Heart left ventricle (tissue), 16 donors: ENCODE results near the gene COL1A2. TPM values are rescaled to one million over a fixed set of nuclear protein-coding genes. Genes with fewer than 3 reads are reported as not detected.

Experiments
- ATAC-seq, 4 donors: fragments of 200-7000 bp; cut with Tn5 transposase; one replicate each; pipeline ENCODE4 v1.9.1; 2020 to 2022; ENCODE audit warnings: moderate library complexity in 4 of 4, mild to moderate bottlenecking in 3 of 4, moderate number of reproducible peaks in 1 of 4
- DNase-seq, 5 donors: peaks; one replicate each; pipeline ENCODE4 v3.0.0-alpha.2; 2020
- H3K27ac ChIP-seq, 12 donors: fragments of 200-600 bp; sonication (generic) in 4 of 12; one replicate each; pipeline versions ENCODE4 v1.5.0 to v1.8.0; 2016 to 2022; ENCODE audit warnings: mild to moderate bottlenecking in 2 of 12
- H3K27me3 ChIP-seq, 9 donors: fragments of 200-600 bp; sonication (generic) in 2 of 9; one replicate each; pipeline versions ENCODE4 v1.5.1 to v1.8.0; 2016 to 2022; ENCODE audit warnings: mild to moderate bottlenecking in 3 of 9
- H3K36me3 ChIP-seq, 9 donors: fragments of 200-600 bp; sonication (generic) in 2 of 9; one replicate each; pipeline versions ENCODE4 v1.5.0 to v1.8.0; 2018 to 2022; ENCODE audit warnings: mild to moderate bottlenecking in 2 of 9
- H3K4me1 ChIP-seq, 12 donors: fragments of 200-600 bp; sonication (generic) in 4 of 12; one replicate each; pipeline versions ENCODE4 v1.5.0 to v1.8.0; 2016 to 2022; ENCODE audit warnings: mild to moderate bottlenecking in 3 of 12
- H3K4me3 ChIP-seq, 12 donors: fragments of 200-600 bp; sonication (generic) in 4 of 12; one replicate each; pipeline versions ENCODE4 v1.5.0 to v1.8.0; 2017 to 2022; ENCODE audit warnings: mild to moderate bottlenecking in 9 of 12, moderate library complexity in 4 of 12
- H3K9me3 ChIP-seq, 12 donors: fragments of 200-600 bp; sonication (generic) in 4 of 12; one replicate each; pipeline versions ENCODE4 v1.5.0 to v1.8.0; 2016 to 2022; ENCODE audit warnings: mild to moderate bottlenecking in 1 of 12
- POLR2A ChIP-seq, 2 donors: fragments of 450-650 bp; IDR thresholded peaks; one replicate each; pipeline ENCODE4 v1.6.1; 2017; ENCODE audit warnings: antibody characterized with exemption in 2 of 2, mild to moderate bottlenecking in 2 of 2, moderate library complexity in 2 of 2
- WGBS, 4 donors: extraction: QIAGEN DNeasy Blood & Tissue Kit in 2 of 4; methylation state at CpG; one replicate each; pipeline versions ENCODE4 v1.1.5 to v1.1.7; 2013 to 2018; 5-methylcytosine and 5-hydroxymethylcytosine counted together
- intact Hi-C, 10 donors: fragments of 100-400 bp; cut with DNase I; formaldehyde crosslinking; loops; one replicate each; pipeline versions ENCODE4 v1.11.1 to v1.14.2; 2022
- polyA plus RNA-seq, 2 donors: library from polyadenylated mRNA; stranded (reverse); fragments of 200-250 nt; gene quantifications; one replicate each; pipeline ENCODE4 v1.2.3, GENCODE V29; 2013
- total RNA-seq, 9 donors: library from RNA; depleted of rRNA in 2 of 9; stranded (reverse); fragments of >200 nt in 2 of 9; fragmentation: NEBNext Ultra II Directional in 3 of 9; extraction: Animal tissue kit (Norgen Biotek cat#: 25700) in 3 of 9; gene quantifications; one replicate each; pipeline versions ENCODE4 v1.1.0 to v1.2.4, GENCODE V29; 2016 to 2023
- TF ChIP-seq, protein P1 (sequence below), 12 donors: fragments of 200-600 bp; sonication (generic) in 4 of 12; IDR thresholded peaks; one replicate each; pipeline versions ENCODE4 v1.5.0 to v1.8.0; 2018 to 2022; ENCODE audit warnings: antibody characterized with exemption in 12 of 12, mild to moderate bottlenecking in 5 of 12
- donor health status: ischemic (EF 13 %, LVEDD 7.1; RV severe dilation, severe dysfunction).
- donor health status: healthy with polysubstance abuse.
- donor health status: DM: no; HTN: yes; CAD: no.
- donor health status: DM: no; HTN: no; CAD: no.
- donor health status: ischemic (EF 25% LVEDD 6.9; RV normal size, moderate dysfunction).
- donor health status: ischemic (EF 25% LVEDD 5.7; RV mildly dilated, moderate dysfunction).
- donor health status: healthy.
- donor health status: DM: yes; HTN: yes; CAD: no.
- donor health status: ischemic (EF 35%, LVEDD 5.7; RV mildly dilated, moderate dysfunction).
- donor health status: nonischemic (EF 11% LVEDD 7.7; RV severe dilation, severe dysfunction).
- donor health status: DM: yes; HTN: yes; CAD: no.
- donor health status: PGD.
- donor health status: ischemic (EF 29% LVEDD 5.4; RV normal size, mild dysfunction).
- donor health status: nonischemic (EF 23%, LVEDD 6.1; RV moderate dilation, normal function).

COL1A2 gene
- total and polyA plus RNA-seq, 11 donors, result 33.1 to 615 (median 104) TPM

DNA sequence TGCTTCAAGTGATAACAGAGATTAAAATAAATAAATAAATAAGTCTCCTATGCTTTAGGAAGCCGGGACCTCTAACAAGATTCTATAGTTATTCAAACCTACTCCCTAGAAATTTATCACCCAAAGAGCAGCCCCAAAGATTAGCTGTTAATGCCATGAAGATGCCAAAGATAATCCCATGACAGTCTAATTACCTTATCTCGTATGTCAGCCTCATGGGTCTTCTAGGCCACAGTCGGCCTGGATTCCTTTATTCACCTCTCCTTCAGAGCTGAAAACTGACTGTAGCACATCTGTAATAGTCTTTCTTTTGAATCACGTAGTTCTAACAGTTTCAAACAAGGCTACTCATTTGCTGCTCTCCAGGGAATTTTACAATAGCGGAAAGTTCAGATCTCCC lies 24.2 kb downstream of the COL1A2 start:
- ATAC-seq, result no peak
- Histone ChIP-seq H3K9me3 (no peaks in the 10 kb centered on the region), H3K36me3 (peaks cover 0 to 100% (median 55%) of the 10 kb centered on the region in 9 donors), H3K27me3 (no peaks in the 10 kb centered on the region), H3K4me1 (no peaks in the 10 kb centered on the region), H3K27ac (peak overlapping the region in 1 of 12 donors; percentile 40), H3K4me3 (no peak overlapping the region)
- intact Hi-C loops, result no loop called here
- 49 to 73% (median 68%) methylated on average over 5 of the region's 5 CpGs for WGBS, 4 donors
- no peak for DNase-seq
- TF ChIP-seq, protein P1, sequence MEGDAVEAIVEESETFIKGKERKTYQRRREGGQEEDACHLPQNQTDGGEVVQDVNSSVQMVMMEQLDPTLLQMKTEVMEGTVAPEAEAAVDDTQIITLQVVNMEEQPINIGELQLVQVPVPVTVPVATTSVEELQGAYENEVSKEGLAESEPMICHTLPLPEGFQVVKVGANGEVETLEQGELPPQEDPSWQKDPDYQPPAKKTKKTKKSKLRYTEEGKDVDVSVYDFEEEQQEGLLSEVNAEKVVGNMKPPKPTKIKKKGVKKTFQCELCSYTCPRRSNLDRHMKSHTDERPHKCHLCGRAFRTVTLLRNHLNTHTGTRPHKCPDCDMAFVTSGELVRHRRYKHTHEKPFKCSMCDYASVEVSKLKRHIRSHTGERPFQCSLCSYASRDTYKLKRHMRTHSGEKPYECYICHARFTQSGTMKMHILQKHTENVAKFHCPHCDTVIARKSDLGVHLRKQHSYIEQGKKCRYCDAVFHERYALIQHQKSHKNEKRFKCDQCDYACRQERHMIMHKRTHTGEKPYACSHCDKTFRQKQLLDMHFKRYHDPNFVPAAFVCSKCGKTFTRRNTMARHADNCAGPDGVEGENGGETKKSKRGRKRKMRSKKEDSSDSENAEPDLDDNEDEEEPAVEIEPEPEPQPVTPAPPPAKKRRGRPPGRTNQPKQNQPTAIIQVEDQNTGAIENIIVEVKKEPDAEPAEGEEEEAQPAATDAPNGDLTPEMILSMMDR (IDR thresholded peaks at IDR 0.05), result no peak
- TF ChIP-seq POLR2A (IDR thresholded peaks at IDR 0.05), result no peak

DNA sequence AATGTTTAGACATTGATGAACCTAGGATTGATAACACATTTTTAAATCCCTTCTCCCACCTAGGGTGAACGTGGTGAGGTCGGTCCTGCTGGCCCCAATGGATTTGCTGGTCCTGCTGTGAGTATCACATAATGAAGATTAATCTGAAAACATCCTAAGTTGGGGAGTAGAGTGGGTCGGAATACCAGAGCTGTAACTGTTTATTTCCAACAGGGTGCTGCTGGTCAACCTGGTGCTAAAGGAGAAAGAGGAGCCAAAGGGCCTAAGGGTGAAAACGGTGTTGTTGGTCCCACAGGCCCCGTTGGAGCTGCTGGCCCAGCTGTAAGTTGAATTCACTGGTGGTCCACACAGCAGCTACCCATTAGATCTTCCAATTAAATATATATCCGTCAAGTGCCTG lies 25.6 kb downstream of the COL1A2 start:
- peaks cover 0 to 100% (median 64%) of the 10 kb centered on the region in 9 donors for H3K36me3 ChIP-seq
- TF ChIP-seq POLR2A (IDR thresholded peaks at IDR 0.05), result no peak
- TF ChIP-seq, protein P1 (IDR thresholded peaks at IDR 0.05), result no peak
- intact Hi-C loops, result no loop called here
- no peak overlapping the region for H3K27ac ChIP-seq
- H3K9me3 ChIP-seq, result no peaks in the 10 kb centered on the region
- H3K27me3 ChIP-seq, result no peaks in the 10 kb centered on the region
- H3K4me3 ChIP-seq, result no peak overlapping the region
- ATAC-seq (no peak), DNase-seq (no peak)
- WGBS, 4 donors, result 66 to 83% (median 79%) methylated on average over 6 of the region's 6 CpGs
- no peaks in the 10 kb centered on the region for H3K4me1 ChIP-seq

DNA sequence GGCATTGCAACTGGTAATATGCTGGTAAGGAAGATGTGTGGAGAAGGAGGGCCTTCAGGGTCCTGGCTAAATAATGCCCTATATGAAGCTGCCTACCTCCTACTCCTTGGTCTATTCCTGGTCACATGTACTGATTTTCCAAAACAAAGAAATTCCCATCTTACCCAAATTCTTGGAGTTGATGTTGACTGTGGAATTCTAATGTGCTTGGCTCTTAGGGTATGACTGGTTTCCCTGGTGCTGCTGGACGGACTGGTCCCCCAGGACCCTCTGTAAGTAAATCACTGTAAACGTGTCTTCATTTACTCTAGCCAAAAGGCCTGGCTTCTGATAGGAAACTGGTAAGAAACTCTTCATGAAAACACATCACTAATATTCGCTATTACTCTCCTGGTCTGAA lies 27.0 kb downstream of the COL1A2 start:
- no peak for ATAC-seq
- no peak overlapping the region for H3K27ac ChIP-seq
- no peaks in the 10 kb centered on the region for H3K9me3 ChIP-seq
- H3K4me3 ChIP-seq, result no peak overlapping the region
- peaks cover 0 to 100% (median 77%) of the 10 kb centered on the region in 9 donors for H3K36me3 ChIP-seq
- H3K4me1 ChIP-seq, result no peaks in the 10 kb centered on the region
- TF ChIP-seq, protein P1 (IDR thresholded peaks at IDR 0.05), result no peak
- TF ChIP-seq POLR2A (IDR thresholded peaks at IDR 0.05), result no peak
- no peak for DNase-seq
- WGBS, 4 donors, result 69 to 88% (median 75%) methylated on average over 3 of the region's 3 CpGs
- intact Hi-C loops, result no loop called here
- H3K27me3 ChIP-seq, result no peaks in the 10 kb centered on the region

DNA sequence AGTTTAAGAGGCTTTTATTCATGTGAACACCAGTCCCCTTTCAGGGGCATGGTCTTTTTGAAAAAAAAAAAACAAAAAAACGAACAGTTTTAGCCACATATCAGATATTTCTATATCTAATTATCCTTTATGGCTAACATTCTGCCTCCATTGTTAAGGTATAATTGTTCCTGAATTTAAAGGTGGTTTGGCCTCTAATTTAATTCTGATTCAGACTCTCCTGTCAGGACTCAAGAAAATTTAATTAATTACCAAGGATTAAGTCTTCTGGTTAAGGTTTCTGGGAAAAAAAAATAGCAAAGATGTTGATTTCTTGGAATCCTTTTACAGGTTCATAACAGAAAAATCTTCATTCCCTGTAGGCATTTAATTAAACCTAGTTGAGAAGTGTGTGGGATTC lies 27.4 kb downstream of the COL1A2 start:
- ATAC-seq (no peak), DNase-seq (no peak)
- Histone ChIP-seq H3K9me3 (no peaks in the 10 kb centered on the region), H3K27ac (peak overlapping the region in 1 of 12 donors; percentile 26), H3K36me3 (peaks cover 0 to 100% (median 78%) of the 10 kb centered on the region in 9 donors), H3K4me1 (no peaks in the 10 kb centered on the region), H3K4me3 (no peak overlapping the region), H3K27me3 (no peaks in the 10 kb centered on the region)
- intact Hi-C loops, result no loop called here
- no peak for TF ChIP-seq POLR2A (IDR thresholded peaks at IDR 0.05)
- TF ChIP-seq, protein P1 (IDR thresholded peaks at IDR 0.05), result no peak
- WGBS, 4 donors, result 44 to 65% (median 58%) methylated on average over 1 of the region's 1 CpG
